OCI-LY1 (cell line): ENCODE data around the gene DOCK4.

ENCODE experiments used
- H2AFZ ChIP-seq: fragments of 200-600 bp; sonication (generic), shearing (Covaris generic); 2 replicates; pipeline ENCODE4 v1.6.0; 2014; ENCODE audit warnings: antibody characterized with exemption, mild to moderate bottlenecking, low read length
- H3F3A ChIP-seq: fragments of 200-600 bp; sonication (generic), shearing (Covaris generic); 2 replicates; pipeline ENCODE4 v1.6.0; 2014; ENCODE audit warnings: mild to moderate bottlenecking, antibody characterized with exemption, low read length, moderate library complexity; ENCODE audit not compliant: insufficient read depth
- H3K27ac ChIP-seq: fragments of 200-600 bp; sonication (generic); 2 replicates; pipeline ENCODE4 v1.5.1; 2014; ENCODE audit warnings: low read length, mixed run types, mild to moderate bottlenecking, low read depth; ENCODE audit not compliant: poor library complexity, severe bottlenecking
- H3K27me3 ChIP-seq: fragments of 200-600 bp; sonication (generic); 2 replicates; pipeline ENCODE4 v1.6.0; 2014; ENCODE audit warnings: antibody characterized with exemption, mild to moderate bottlenecking, low read length, moderate library complexity; ENCODE audit not compliant: insufficient read depth
- H3K36me3 ChIP-seq: fragments of 200-600 bp; sonication (generic); 2 replicates; pipeline ENCODE4 v1.6.1; 2014; ENCODE audit warnings: mild to moderate bottlenecking, antibody characterized with exemption, low read length, moderate library complexity, mixed read lengths; ENCODE audit not compliant: insufficient read depth
- H3K4me1 ChIP-seq: fragments of 200-600 bp; sonication (generic); 2 replicates; pipeline ENCODE4 v1.5.1; 2014; ENCODE audit warnings: mild to moderate bottlenecking, low read length, moderate library complexity; ENCODE audit not compliant: insufficient read depth, severe bottlenecking
- H3K4me2 ChIP-seq: fragments of 200-600 bp; sonication (generic), shearing (Covaris generic); 2 replicates; pipeline ENCODE4 v1.6.1; 2014; ENCODE audit warnings: low read length
- H3K4me3 ChIP-seq: fragments of 200-600 bp; sonication (generic); 2 replicates; pipeline ENCODE4 v1.5.1; 2014; ENCODE audit warnings: low read length, low read depth, mild to moderate bottlenecking, mixed read lengths; ENCODE audit not compliant: poor library complexity, severe bottlenecking
- H3K79me2 ChIP-seq: fragments of 200-600 bp; shearing (Covaris generic); 2 replicates; pipeline ENCODE4 v1.6.1; 2016; ENCODE audit warnings: mixed run types, low read length, mixed read lengths; ENCODE audit not compliant: insufficient read depth
- H3K9ac ChIP-seq: fragments of 200-600 bp; sonication (generic), shearing (Covaris generic); 2 replicates; pipeline ENCODE4 v1.6.1; 2014; ENCODE audit warnings: mild to moderate bottlenecking, low read length, mixed read lengths
- H3K9me2 ChIP-seq: fragments of 200-600 bp; sonication (generic), shearing (Covaris generic); 2 replicates; pipeline ENCODE4 v1.6.1; 2014; ENCODE audit warnings: low read depth, mild to moderate bottlenecking, low read length, mixed read lengths
- H3K9me3 ChIP-seq: fragments of 200-600 bp; shearing (Covaris generic); 2 replicates; pipeline ENCODE4 v1.6.1; 2014; ENCODE audit warnings: low read length, mixed read lengths
- H4K20me1 ChIP-seq: fragments of 200-600 bp; sonication (generic), shearing (Covaris generic); 2 replicates; pipeline ENCODE4 v1.6.0; 2016; ENCODE audit warnings: mild to moderate bottlenecking, low read length; ENCODE audit not compliant: insufficient read depth
- EZH2 ChIP-seq: fragments of 200-600 bp; sonication (generic), shearing (Covaris generic); IDR thresholded peaks from 2 replicates; pipeline ENCODE4 v1.8.0; 2017; ENCODE audit warnings: borderline replicate concordance, mixed run types, mild to moderate bottlenecking, antibody characterized with exemption, low read length, moderate library complexity, mixed read lengths
- TF ChIP-seq, protein P1 (sequence below): fragments of 200-600 bp; sonication (generic), shearing (Covaris generic); IDR thresholded peaks from 2 replicates; pipeline ENCODE4 v1.5.1; 2017; ENCODE audit warnings: mild to moderate bottlenecking, antibody characterized with exemption, low read length, moderate library complexity, mixed read lengths

Gene DOCK4

DNA sequence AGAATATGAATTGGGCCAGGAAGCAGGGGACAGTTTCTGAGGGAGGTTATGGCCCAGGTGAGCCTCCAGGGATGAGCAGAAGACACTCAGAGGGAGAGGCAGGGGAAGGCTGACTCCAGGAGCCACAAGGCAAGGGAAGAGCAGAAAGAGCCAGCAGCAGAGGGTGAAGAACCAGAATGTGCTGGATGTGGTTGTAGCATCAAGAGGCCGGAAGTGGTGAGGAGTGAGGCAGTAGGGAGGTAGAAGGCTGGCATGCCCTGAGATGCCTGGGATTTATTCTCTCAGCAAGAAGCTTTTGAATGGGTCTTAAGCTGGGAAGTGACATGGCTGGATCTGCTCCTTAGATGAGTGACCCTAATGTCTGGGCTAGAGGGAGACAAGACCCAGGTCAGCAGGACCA is 311.7 kb downstream of the DOCK4 start:
- Histone ChIP-seq H3F3A (no peaks in the 10 kb centered on the region), H3K27me3 (no peaks in the 10 kb centered on the region), H3K4me2 (no peak overlapping the region), H3K4me1 (no peaks in the 10 kb centered on the region), H3K9me2 (no peaks in the 10 kb centered on the region), H3K9ac (no peak overlapping the region), H4K20me1 (no peaks in the 10 kb centered on the region), H3K36me3 (no peaks in the 10 kb centered on the region), H2AFZ (no peak overlapping the region), H3K9me3 (no peaks in the 10 kb centered on the region), H3K4me3 (no peak overlapping the region), H3K79me2 (no peaks in the 10 kb centered on the region), H3K27ac (no peak overlapping the region)
- no peak for TF ChIP-seq EZH2

DNA sequence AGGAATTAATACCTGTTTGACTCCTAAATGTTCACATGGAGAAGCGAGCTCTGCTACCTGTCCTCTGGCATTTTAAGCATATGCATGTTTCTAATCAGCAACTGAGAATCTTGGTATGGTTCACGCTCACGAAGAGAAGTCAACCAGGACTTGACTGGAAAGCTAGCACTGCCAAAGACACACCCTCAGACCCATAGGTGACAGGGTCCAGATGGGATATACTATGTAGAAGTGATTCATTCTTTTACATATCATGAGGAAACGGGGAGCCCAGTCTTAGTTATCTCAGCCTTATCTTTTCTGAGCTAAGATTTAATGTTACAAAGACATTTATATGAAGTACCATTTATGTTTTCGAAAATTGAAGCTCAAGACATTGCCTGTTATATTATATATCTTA is 313.0 kb downstream of the DOCK4 start:
- Histone ChIP-seq H3K36me3 (no peaks in the 10 kb centered on the region), H3K9ac (no peak overlapping the region), H3K4me2 (no peak overlapping the region), H4K20me1 (no peaks in the 10 kb centered on the region), H3K4me3 (no peak overlapping the region), H3K9me2 (no peaks in the 10 kb centered on the region), H3K27me3 (no peaks in the 10 kb centered on the region), H3K79me2 (no peaks in the 10 kb centered on the region), H3K27ac (no peak overlapping the region), H3K4me1 (no peaks in the 10 kb centered on the region), H3K9me3 (no peaks in the 10 kb centered on the region), H3F3A (no peaks in the 10 kb centered on the region), H2AFZ (no peak overlapping the region)
- TF ChIP-seq, protein P1, sequence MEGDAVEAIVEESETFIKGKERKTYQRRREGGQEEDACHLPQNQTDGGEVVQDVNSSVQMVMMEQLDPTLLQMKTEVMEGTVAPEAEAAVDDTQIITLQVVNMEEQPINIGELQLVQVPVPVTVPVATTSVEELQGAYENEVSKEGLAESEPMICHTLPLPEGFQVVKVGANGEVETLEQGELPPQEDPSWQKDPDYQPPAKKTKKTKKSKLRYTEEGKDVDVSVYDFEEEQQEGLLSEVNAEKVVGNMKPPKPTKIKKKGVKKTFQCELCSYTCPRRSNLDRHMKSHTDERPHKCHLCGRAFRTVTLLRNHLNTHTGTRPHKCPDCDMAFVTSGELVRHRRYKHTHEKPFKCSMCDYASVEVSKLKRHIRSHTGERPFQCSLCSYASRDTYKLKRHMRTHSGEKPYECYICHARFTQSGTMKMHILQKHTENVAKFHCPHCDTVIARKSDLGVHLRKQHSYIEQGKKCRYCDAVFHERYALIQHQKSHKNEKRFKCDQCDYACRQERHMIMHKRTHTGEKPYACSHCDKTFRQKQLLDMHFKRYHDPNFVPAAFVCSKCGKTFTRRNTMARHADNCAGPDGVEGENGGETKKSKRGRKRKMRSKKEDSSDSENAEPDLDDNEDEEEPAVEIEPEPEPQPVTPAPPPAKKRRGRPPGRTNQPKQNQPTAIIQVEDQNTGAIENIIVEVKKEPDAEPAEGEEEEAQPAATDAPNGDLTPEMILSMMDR, result no peak
- no peak for TF ChIP-seq EZH2

DNA sequence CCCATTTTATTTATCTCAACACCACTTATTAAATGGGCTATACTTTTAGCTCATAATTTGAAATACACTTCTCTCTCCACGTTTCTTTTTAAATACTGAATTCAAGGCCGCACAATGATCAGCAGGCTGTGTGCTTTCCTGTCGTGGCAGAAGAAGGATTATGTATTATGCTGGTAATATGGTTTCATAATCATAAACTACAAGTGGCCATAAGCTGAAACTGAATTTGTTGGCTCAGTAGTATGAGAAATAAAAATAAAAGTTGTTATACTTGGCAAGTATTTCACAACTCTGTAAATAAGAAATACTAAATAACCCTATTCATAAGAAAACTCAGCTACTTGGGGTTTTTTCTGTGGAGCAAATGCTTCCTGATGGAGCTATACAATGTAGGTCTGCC is 313.6 kb downstream of the DOCK4 start:
- Histone ChIP-seq H3K4me3 (no peak overlapping the region), H3K4me1 (no peaks in the 10 kb centered on the region), H3F3A (no peaks in the 10 kb centered on the region), H3K9ac (no peak overlapping the region), H3K27me3 (no peaks in the 10 kb centered on the region), H3K9me2 (no peaks in the 10 kb centered on the region), H3K9me3 (no peaks in the 10 kb centered on the region), H3K36me3 (no peaks in the 10 kb centered on the region), H3K4me2 (no peak overlapping the region), H4K20me1 (no peaks in the 10 kb centered on the region), H2AFZ (no peak overlapping the region), H3K27ac (no peak overlapping the region), H3K79me2 (no peaks in the 10 kb centered on the region)
- no peak for TF ChIP-seq EZH2
- TF ChIP-seq, protein P1, result no peak

DNA sequence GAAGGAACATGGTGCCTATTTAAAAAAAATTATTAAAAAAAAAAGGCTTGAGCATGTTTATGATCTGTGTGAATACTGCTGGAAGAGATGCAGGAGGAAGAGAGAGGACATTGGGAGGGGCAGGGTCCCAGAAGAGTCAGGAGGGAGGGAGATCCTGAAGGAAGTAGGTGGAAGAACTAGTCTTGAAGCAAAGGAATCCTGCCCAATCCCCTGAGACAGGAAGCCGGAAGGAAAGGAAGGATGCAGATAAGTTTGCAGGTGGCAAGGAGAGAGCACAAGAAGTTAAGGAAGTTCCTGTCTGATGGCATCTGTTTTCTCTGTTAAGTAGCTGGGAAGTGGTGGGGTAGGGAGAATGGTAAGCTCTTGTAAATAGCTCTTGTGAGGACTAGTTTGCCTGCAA is 318.5 kb downstream of the DOCK4 start:
- Histone ChIP-seq H3K4me3 (no peak overlapping the region), H3K79me2 (no peaks in the 10 kb centered on the region), H3K9me3 (no peaks in the 10 kb centered on the region), H4K20me1 (no peaks in the 10 kb centered on the region), H3K4me1 (no peaks in the 10 kb centered on the region), H3K4me2 (no peak overlapping the region), H3K9ac (no peak overlapping the region), H3K27me3 (no peaks in the 10 kb centered on the region), H2AFZ (no peak overlapping the region), H3K9me2 (no peaks in the 10 kb centered on the region), H3K27ac (no peak overlapping the region), H3K36me3 (no peaks in the 10 kb centered on the region), H3F3A (no peaks in the 10 kb centered on the region)
- TF ChIP-seq EZH2, result no peak
- TF ChIP-seq, protein P1, result no peak
